Heart left ventricle (tissue), 16 donors: Measurements from ENCODE around the gene FAHD1. TPM values are rescaled to one million over a fixed set of nuclear protein-coding genes. Genes with fewer than 3 reads are reported as not detected.

Experiments
- ATAC-seq, 4 donors: fragments of 200-7000 bp; cut with Tn5 transposase; one replicate each; pipeline ENCODE4 v1.9.1; 2020 to 2022; ENCODE audit warnings: moderate library complexity in 4 of 4, mild to moderate bottlenecking in 3 of 4, moderate number of reproducible peaks in 1 of 4
- DNase-seq, 5 donors: peaks; one replicate each; pipeline ENCODE4 v3.0.0-alpha.2; 2020
- H3K27ac ChIP-seq, 12 donors: fragments of 200-600 bp; sonication (generic) in 4 of 12; one replicate each; pipeline versions ENCODE4 v1.5.0 to v1.8.0; 2016 to 2022; ENCODE audit warnings: mild to moderate bottlenecking in 2 of 12
- H3K27me3 ChIP-seq, 9 donors: fragments of 200-600 bp; sonication (generic) in 2 of 9; one replicate each; pipeline versions ENCODE4 v1.5.1 to v1.8.0; 2016 to 2022; ENCODE audit warnings: mild to moderate bottlenecking in 3 of 9
- H3K36me3 ChIP-seq, 9 donors: fragments of 200-600 bp; sonication (generic) in 2 of 9; one replicate each; pipeline versions ENCODE4 v1.5.0 to v1.8.0; 2018 to 2022; ENCODE audit warnings: mild to moderate bottlenecking in 2 of 9
- H3K4me1 ChIP-seq, 12 donors: fragments of 200-600 bp; sonication (generic) in 4 of 12; one replicate each; pipeline versions ENCODE4 v1.5.0 to v1.8.0; 2016 to 2022; ENCODE audit warnings: mild to moderate bottlenecking in 3 of 12
- H3K4me3 ChIP-seq, 12 donors: fragments of 200-600 bp; sonication (generic) in 4 of 12; one replicate each; pipeline versions ENCODE4 v1.5.0 to v1.8.0; 2017 to 2022; ENCODE audit warnings: mild to moderate bottlenecking in 9 of 12, moderate library complexity in 4 of 12
- H3K9me3 ChIP-seq, 12 donors: fragments of 200-600 bp; sonication (generic) in 4 of 12; one replicate each; pipeline versions ENCODE4 v1.5.0 to v1.8.0; 2016 to 2022; ENCODE audit warnings: mild to moderate bottlenecking in 1 of 12
- CTCF ChIP-seq, 12 donors: fragments of 200-600 bp; sonication (generic) in 4 of 12; IDR thresholded peaks; one replicate each; pipeline versions ENCODE4 v1.5.0 to v1.8.0; 2018 to 2022; ENCODE audit warnings: antibody characterized with exemption in 12 of 12, mild to moderate bottlenecking in 5 of 12
- POLR2A ChIP-seq, 2 donors: fragments of 450-650 bp; IDR thresholded peaks; one replicate each; pipeline ENCODE4 v1.6.1; 2017; ENCODE audit warnings: antibody characterized with exemption in 2 of 2, mild to moderate bottlenecking in 2 of 2, moderate library complexity in 2 of 2
- WGBS, 4 donors: extraction: QIAGEN DNeasy Blood & Tissue Kit in 2 of 4; methylation state at CpG; one replicate each; pipeline versions ENCODE4 v1.1.5 to v1.1.7; 2013 to 2018; 5-methylcytosine and 5-hydroxymethylcytosine counted together
- intact Hi-C, 10 donors: fragments of 100-400 bp; cut with DNase I; formaldehyde crosslinking; loops; one replicate each; pipeline versions ENCODE4 v1.11.1 to v1.14.2; 2022
- polyA plus RNA-seq, 2 donors: library from polyadenylated mRNA; stranded (reverse); fragments of 200-250 nt; gene quantifications; one replicate each; pipeline ENCODE4 v1.2.3, GENCODE V29; 2013
- total RNA-seq, 9 donors: library from RNA; depleted of rRNA in 2 of 9; stranded (reverse); fragments of >200 nt in 2 of 9; fragmentation: NEBNext Ultra II Directional in 3 of 9; extraction: Animal tissue kit (Norgen Biotek cat#: 25700) in 3 of 9; gene quantifications; one replicate each; pipeline versions ENCODE4 v1.1.0 to v1.2.4, GENCODE V29; 2016 to 2023
- donor health status: ischemic (EF 13 %, LVEDD 7.1; RV severe dilation, severe dysfunction).
- donor health status: healthy with polysubstance abuse.
- donor health status: DM: no; HTN: yes; CAD: no.
- donor health status: DM: no; HTN: no; CAD: no.
- donor health status: ischemic (EF 25% LVEDD 6.9; RV normal size, moderate dysfunction).
- donor health status: ischemic (EF 25% LVEDD 5.7; RV mildly dilated, moderate dysfunction).
- donor health status: healthy.
- donor health status: DM: yes; HTN: yes; CAD: no.
- donor health status: ischemic (EF 35%, LVEDD 5.7; RV mildly dilated, moderate dysfunction).
- donor health status: nonischemic (EF 11% LVEDD 7.7; RV severe dilation, severe dysfunction).
- donor health status: DM: yes; HTN: yes; CAD: no.
- donor health status: PGD.
- donor health status: ischemic (EF 29% LVEDD 5.4; RV normal size, mild dysfunction).
- donor health status: nonischemic (EF 23%, LVEDD 6.1; RV moderate dilation, normal function).

FAHD1 gene
- total and polyA plus RNA-seq, 11 donors = 19.2 to 83.8 (median 32.9) TPM

DNA sequence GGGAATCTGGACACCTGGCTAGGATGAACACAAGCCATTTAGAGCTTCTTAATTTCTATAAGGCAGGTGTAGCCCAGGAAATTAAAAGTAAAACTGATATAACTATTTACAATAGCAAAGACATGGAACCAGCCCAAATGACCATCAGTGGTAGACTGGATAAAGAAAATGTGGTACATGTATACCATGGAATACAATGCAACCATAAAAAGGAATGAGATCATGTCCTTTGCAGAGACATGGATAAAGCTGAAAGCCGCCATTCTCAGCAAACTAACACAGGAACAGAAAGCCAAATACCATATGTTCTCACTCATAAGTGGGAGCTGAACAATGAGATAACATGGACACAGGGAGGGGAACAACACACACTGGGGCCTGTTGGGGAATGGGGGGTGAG is 19.4 kb downstream of the FAHD1 start:
- intact Hi-C loops = no loop called here
- H3K4me1 ChIP-seq = no peaks in the 10 kb centered on the region
- H3K27me3 ChIP-seq = peaks cover 0 to 6% (median 0%) of the 10 kb centered on the region in 9 donors
- 64 to 79% (median 67%) methylated on average over 1 of the region's 1 CpG for WGBS, 4 donors
- no peaks in the 10 kb centered on the region for H3K36me3 ChIP-seq
- TF ChIP-seq POLR2A (IDR thresholded peaks at IDR 0.05) (no peak), CTCF (IDR thresholded peaks at IDR 0.05) (no peak)
- no peak overlapping the region for H3K4me3 ChIP-seq
- no peak overlapping the region for H3K27ac ChIP-seq
- no peaks in the 10 kb centered on the region for H3K9me3 ChIP-seq
- ATAC-seq = no peak
- no peak for DNase-seq

DNA sequence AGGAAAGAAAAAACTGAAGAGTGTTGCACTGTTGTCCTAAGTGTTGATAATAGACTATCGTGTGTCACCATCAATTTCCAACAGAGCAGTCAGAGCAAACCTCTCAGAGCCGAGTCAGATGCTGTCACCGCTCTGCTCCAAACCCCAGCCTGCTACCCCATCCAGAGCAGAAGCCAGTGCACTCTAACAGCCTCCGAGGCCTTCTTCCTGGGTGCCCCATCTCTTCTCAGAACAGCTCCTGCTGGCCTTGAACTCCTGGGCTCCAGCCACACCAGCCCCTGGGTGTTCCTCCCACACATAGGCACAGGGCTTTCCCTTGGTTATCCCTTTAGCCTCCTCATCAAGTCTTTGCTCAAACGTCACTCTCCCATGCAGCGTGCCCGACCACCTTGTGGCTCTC is 24.0 kb downstream of the FAHD1 start:
- 69 to 80% (median 72%) methylated on average over 7 of the region's 7 CpGs for WGBS, 4 donors
- Histone ChIP-seq H3K4me3 (no peak overlapping the region), H3K36me3 (no peaks in the 10 kb centered on the region), H3K9me3 (no peaks in the 10 kb centered on the region), H3K4me1 (no peaks in the 10 kb centered on the region), H3K27me3 (peaks cover 0 to 15% (median 0%) of the 10 kb centered on the region in 9 donors), H3K27ac (no peak overlapping the region)
- TF ChIP-seq POLR2A (IDR thresholded peaks at IDR 0.05) = no peak
- TF ChIP-seq CTCF (IDR thresholded peaks at IDR 0.05) = no peak
- DNase-seq = no peak
- no peak for ATAC-seq
- intact Hi-C loops = no loop called here

- Histone ChIP-seq H3K9me3 (no peaks in the 10 kb centered on the region), H3K4me1 (no peaks in the 10 kb centered on the region), H3K27me3 (peaks cover 0 to 17% (median 0%) of the 10 kb centered on the region in 9 donors), H3K27ac (no peak overlapping the region), H3K36me3 (no peaks in the 10 kb centered on the region), H3K4me3 (no peak overlapping the region)
- ATAC-seq = no peak
- TF ChIP-seq CTCF (IDR thresholded peaks at IDR 0.05) (no peak), POLR2A (IDR thresholded peaks at IDR 0.05) (no peak)
- intact Hi-C loops = no loop called here
- WGBS, 4 donors = 60 to 75% (median 68%) methylated on average over 4 of the region's 4 CpGs
- DNase-seq = no peak
Observed at GRCh38 chr16:1851793-1852192, 24.8 kb downstream of the FAHD1 start.

DNA sequence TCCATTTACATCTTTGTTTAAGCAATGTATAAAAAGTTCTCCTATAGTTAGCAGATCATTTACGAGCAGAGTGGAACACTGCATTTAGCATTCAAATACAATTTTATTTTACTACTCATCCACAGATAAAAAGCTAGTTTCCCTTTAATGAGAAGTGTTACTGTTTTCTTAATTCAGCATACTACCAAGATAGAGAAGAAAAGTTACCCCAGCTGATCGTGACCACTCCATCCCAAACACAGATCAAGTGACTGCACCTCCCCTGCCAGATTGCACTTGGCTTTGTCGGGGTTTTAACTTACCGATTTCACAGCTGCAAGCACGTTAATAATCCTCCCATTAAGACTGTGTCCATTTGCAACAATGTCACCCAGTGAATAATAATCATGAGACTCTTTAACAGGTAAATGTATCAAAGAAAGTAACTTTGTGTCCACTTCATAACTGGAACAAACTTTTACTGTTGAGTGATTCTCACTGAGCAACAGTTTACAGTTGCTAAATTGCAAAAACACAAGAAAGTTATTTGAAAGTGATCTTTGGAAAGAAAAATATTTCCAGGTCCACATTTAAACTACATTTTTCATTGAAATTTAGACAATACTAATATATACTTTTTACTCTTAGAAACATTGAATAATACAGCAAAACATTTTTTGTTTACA is 30.6 kb downstream of the FAHD1 start:
- Histone ChIP-seq H3K36me3 (no peaks in the 10 kb centered on the region), H3K27ac (no peak overlapping the region), H3K4me1 (no peaks in the 10 kb centered on the region), H3K4me3 (no peak overlapping the region), H3K9me3 (no peaks in the 10 kb centered on the region), H3K27me3 (peaks cover 0 to 66% (median 24%) of the 10 kb centered on the region in 9 donors)
- no peak for ATAC-seq
- no peak for DNase-seq
- no peak for TF ChIP-seq POLR2A (IDR thresholded peaks at IDR 0.05)
- TF ChIP-seq CTCF (IDR thresholded peaks at IDR 0.05) = no peak
- intact Hi-C loops = no loop called here
- WGBS, 4 donors = 46 to 59% (median 51%) methylated on average over 5 of the region's 5 CpGs
